ENCODE results near the gene ATPAF1. TPM values are rescaled to one million over a fixed set of nuclear protein-coding genes. Genes with fewer than 3 reads are reported as not detected.

Gene ATPAF1
- total RNA-seq, 1 donor from 2014 or later: 79.3 TPM

- H3K27me3 ChIP-seq: no peaks in the 10 kb centered on the region
- no peaks in the 10 kb centered on the region for H3K9me3 ChIP-seq (ENCODE audit: low read depth)
- TF ChIP-seq EZH2 (IDR thresholded peaks at IDR 0.05) (no peak), EZH2phosphoT487 (IDR thresholded peaks at IDR 0.05) (no peak), CTCF (IDR thresholded peaks at IDR 0.05) (no peak)
- H3K27me3 Mint-ChIP-seq (ENCODE audit: insufficient read depth, low read depth): no peaks in the 10 kb centered on the region
- H3K4me2 ChIP-seq: no peak overlapping the region
- H3K79me2 ChIP-seq (ENCODE audit: low read depth): no peaks in the 10 kb centered on the region
- no peak for DNase-seq (ENCODE audit: low spot score)
- no peak overlapping the region for H3K27ac ChIP-seq
- H3K27ac Mint-ChIP-seq: no peak overlapping the region
- no peaks in the 10 kb centered on the region for H3K4me1 Mint-ChIP-seq
- no peak overlapping the region for H3K4me3 ChIP-seq
- no peaks in the 10 kb centered on the region for H3K4me1 ChIP-seq
- H3K9ac ChIP-seq: no peak overlapping the region
- H3K36me3 Mint-ChIP-seq: peaks cover 19% of the 10 kb centered on the region
- no peaks in the 10 kb centered on the region for H3K9me3 Mint-ChIP-seq
- no peaks in the 10 kb centered on the region for H4K20me1 ChIP-seq (ENCODE audit: low read depth)
- H3F3A ChIP-seq (ENCODE audit: low read depth): no peaks in the 10 kb centered on the region
- H3K36me3 ChIP-seq: peaks cover 5% of the 10 kb centered on the region
- H2AFZ ChIP-seq (replicated peaks): no peak overlapping the region
- H3K4me3 Mint-ChIP-seq: no peak overlapping the region
Measured at GRCh38 chr1:46637444-46638083, 30.6 kb downstream of the ATPAF1 start.

DNA sequence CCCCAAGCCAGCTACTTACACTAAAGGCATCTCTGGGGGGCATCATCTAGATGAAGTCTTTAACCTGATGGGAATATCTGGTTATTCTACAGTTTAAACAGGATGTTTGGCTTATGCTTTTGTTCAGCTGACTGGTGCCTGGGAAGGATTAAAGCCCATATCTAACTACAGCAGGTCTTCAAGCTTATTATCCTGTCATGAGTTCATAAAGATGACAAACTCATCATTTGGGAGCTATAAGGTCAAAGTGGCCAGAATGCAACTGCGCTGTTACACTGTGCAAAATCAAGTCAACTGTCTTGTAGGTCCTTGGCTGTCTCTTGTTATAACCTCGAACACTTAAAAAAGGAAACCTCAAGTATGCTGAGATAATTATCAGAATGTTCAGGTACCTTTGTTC lies 33.0 kb downstream of the ATPAF1 start:
- no peak overlapping the region for H3K27ac ChIP-seq
- H4K20me1 ChIP-seq (ENCODE audit: low read depth): no peaks in the 10 kb centered on the region
- H3K9me3 ChIP-seq (ENCODE audit: low read depth): no peaks in the 10 kb centered on the region
- H2AFZ ChIP-seq (replicated peaks): no peak overlapping the region
- TF ChIP-seq EZH2 (IDR thresholded peaks at IDR 0.05) (no peak), EZH2phosphoT487 (IDR thresholded peaks at IDR 0.05) (no peak)
- H3K4me3 ChIP-seq: no peak overlapping the region
- no peak overlapping the region for H3K4me2 ChIP-seq
- no peaks in the 10 kb centered on the region for H3K27me3 ChIP-seq
- no peak overlapping the region for H3K9ac ChIP-seq
- Mint-ChIP-seq H3K27ac (no peak overlapping the region), H3K36me3 (peaks cover 9% of the 10 kb centered on the region), H3K4me1 (no peaks in the 10 kb centered on the region), H3K9me3 (no peaks in the 10 kb centered on the region), H3K27me3 (ENCODE audit: insufficient read depth, low read depth) (no peaks in the 10 kb centered on the region), H3K4me3 (no peak overlapping the region)
- no peaks in the 10 kb centered on the region for H3K79me2 ChIP-seq (ENCODE audit: low read depth)
- H3K36me3 ChIP-seq: peaks cover 5% of the 10 kb centered on the region
- no peak for DNase-seq (ENCODE audit: low spot score)
- H3F3A ChIP-seq (ENCODE audit: low read depth): no peaks in the 10 kb centered on the region
- H3K4me1 ChIP-seq: no peaks in the 10 kb centered on the region

GRCh38 chr1:46630719-46631118 lies 37.4 kb downstream of the ATPAF1 start:
- DNase-seq (ENCODE audit: low spot score): no peak
- Histone ChIP-seq H3K27ac (no peak overlapping the region), H3K9me3 (ENCODE audit: low read depth) (no peaks in the 10 kb centered on the region), H3K4me3 (no peak overlapping the region), H3K9ac (no peak overlapping the region), H4K20me1 (ENCODE audit: low read depth) (no peaks in the 10 kb centered on the region), H3K79me2 (ENCODE audit: low read depth) (no peaks in the 10 kb centered on the region), H3K4me2 (no peak overlapping the region), H3K4me1 (no peaks in the 10 kb centered on the region), H3F3A (ENCODE audit: low read depth) (no peaks in the 10 kb centered on the region), H3K27me3 (no peaks in the 10 kb centered on the region), H2AFZ (replicated peaks) (no peak overlapping the region), H3K36me3 (peaks cover 5% of the 10 kb centered on the region)
- no peak for TF ChIP-seq EZH2phosphoT487 (IDR thresholded peaks at IDR 0.05)
- TF ChIP-seq CTCF (IDR thresholded peaks at IDR 0.05): no peak
- TF ChIP-seq EZH2 (IDR thresholded peaks at IDR 0.05): no peak
- Mint-ChIP-seq H3K4me3 (no peak overlapping the region), H3K4me1 (no peaks in the 10 kb centered on the region), H3K27me3 (ENCODE audit: insufficient read depth, low read depth) (peaks cover 4% of the 10 kb centered on the region), H3K9me3 (no peaks in the 10 kb centered on the region), H3K27ac (no peak overlapping the region), H3K36me3 (peaks cover 6% of the 10 kb centered on the region)

Data from neural progenitor cell (in vitro differentiated cells).